Karpas-422 (cell line): Measurements from ENCODE around the gene CCDC134. TPM values are rescaled to one million over a fixed set of nuclear protein-coding genes. Genes with fewer than 3 reads are reported as not detected.

ENCODE experiments used
- DNase-seq: peaks from one replicate; pipeline ENCODE4 v3.0.0-alpha.2; 2015
- H2AFZ ChIP-seq: fragments of 200-600 bp; sonication (generic); 2 replicates; pipeline ENCODE4 v1.6.1; 2014; ENCODE audit warnings: antibody characterized with exemption, low read length, mixed read lengths
- H3K27ac ChIP-seq: fragments of 200-600 bp; sonication (generic); 2 replicates; pipeline ENCODE4 v1.5.1; 2014; ENCODE audit warnings: mild to moderate bottlenecking, low read length, moderate library complexity
- H3K27me3 ChIP-seq: fragments of 200-600 bp; sonication (generic); 2 replicates; pipeline ENCODE4 v1.6.1; 2014; ENCODE audit warnings: low read length, mixed read lengths
- H3K36me3 ChIP-seq: fragments of 200-600 bp; sonication (generic); 2 replicates; pipeline ENCODE4 v1.6.1; 2014; ENCODE audit warnings: low read length, mixed read lengths; ENCODE audit not compliant: insufficient read depth
- H3K4me1 ChIP-seq: fragments of 200-600 bp; sonication (generic); 2 replicates; pipeline ENCODE4 v1.6.1; 2014; ENCODE audit warnings: mild to moderate bottlenecking, low read length, mixed read lengths
- H3K4me2 ChIP-seq: fragments of 200-600 bp; sonication (generic); 2 replicates; pipeline ENCODE4 v1.6.1; 2014; ENCODE audit warnings: low read length, low read depth, mild to moderate bottlenecking; ENCODE audit not compliant: poor library complexity, severe bottlenecking
- H3K4me3 ChIP-seq: fragments of 200-600 bp; sonication (generic); 2 replicates; pipeline ENCODE4 v1.5.1; 2014; ENCODE audit warnings: mild to moderate bottlenecking, antibody characterized with exemption, low read length, mixed read lengths
- H3K79me2 ChIP-seq: fragments of 200-600 bp; sonication (generic); 2 replicates; pipeline ENCODE4 v1.6.1; 2014; ENCODE audit warnings: mild to moderate bottlenecking, low read length, mixed read lengths
- H3K9ac ChIP-seq: fragments of 200-600 bp; sonication (generic); 2 replicates; pipeline ENCODE4 v1.6.0; 2014; ENCODE audit warnings: low read length
- H3K9me2 ChIP-seq: fragments of 200-600 bp; sonication (generic), shearing (Covaris generic); replicated peaks from 2 replicates; pipeline ENCODE4 v1.6.0; 2014; ENCODE audit warnings: mild to moderate bottlenecking, low read length, moderate library complexity; ENCODE audit not compliant: insufficient read depth
- H3K9me3 ChIP-seq: fragments of 300-700, 200-600 bp; sonication (generic); 2 replicates; pipeline ENCODE4 v1.6.1; 2014; ENCODE audit warnings: low read length, mixed read lengths
- H4K20me1 ChIP-seq: fragments of 200-600 bp; sonication (generic); 2 replicates; pipeline ENCODE4 v1.6.1; 2014; ENCODE audit warnings: mild to moderate bottlenecking, antibody characterized with exemption, low read length, low read depth; ENCODE audit not compliant: insufficient read depth
- total RNA-seq: library from RNA; depleted of rRNA; stranded (reverse); fragments of >200 nt; shearing (Covaris generic); gene quantifications from 2 replicates; pipeline ENCODE4 v1.2.3, GENCODE V29; 2014; ENCODE audit warnings: low replicate concordance; rRNA removed

CCDC134 gene
- 4.4 and 12.5 TPM in 2 replicates for total RNA-seq

- Histone ChIP-seq H3K4me1 (peaks cover 30% of the 10 kb centered on the region), H4K20me1 (no peaks in the 10 kb centered on the region), H3K9me3 (no peaks in the 10 kb centered on the region), H3K27me3 (no peaks in the 10 kb centered on the region), H3K79me2 (peaks cover 44% of the 10 kb centered on the region), H3K4me3 (peak within 1 kb of the TSS; percentile 97), H3K9ac (peak within 1 kb of the TSS; percentile 81), H2AFZ (peak within 1 kb of the TSS; percentile 73), H3K27ac (peak within 1 kb of the TSS; percentile 69), H3K36me3 (0 out of 2 replicates have a peak, but pooled peaks cover 4% of the 10 kb centered on the region), H3K9me2 (no peaks in the 10 kb centered on the region), H3K4me2 (peak within 1 kb of the TSS; percentile 82)
- DNase-seq, result peak; percentile 96
These were observed at the start of gene CCDC134 for GRCh38 chr22:41800348-41801146. TSS of gene CCDC134 (plus strand) at chr22:41800679. CDS start at chr22:41808891, 8,212 bp downstream.

- no peak overlapping the region for H3K27ac ChIP-seq
- no peak overlapping the region for H3K9ac ChIP-seq
- H3K27me3 ChIP-seq, result no peaks in the 10 kb centered on the region
- no peaks in the 10 kb centered on the region for H4K20me1 ChIP-seq
- no peaks in the 10 kb centered on the region for H3K9me3 ChIP-seq
- H3K9me2 ChIP-seq, result no peaks in the 10 kb centered on the region
- DNase-seq, result no peak
- H3K79me2 ChIP-seq, result no peaks in the 10 kb centered on the region
- no peak overlapping the region for H2AFZ ChIP-seq
- peaks cover 8% of the 10 kb centered on the region for H3K4me1 ChIP-seq
- no peaks in the 10 kb centered on the region for H3K36me3 ChIP-seq
- no peak overlapping the region for H3K4me3 ChIP-seq
- H3K4me2 ChIP-seq, result no peak overlapping the region
These were observed 48.2 kb upstream of the CCDC134 start for GRCh38 chr22:41752011-41752970.

GRCh38 chr22:41753984-41754383, 46.5 kb upstream of the CCDC134 start:
- no peaks in the 10 kb centered on the region for H3K4me1 ChIP-seq
- no peaks in the 10 kb centered on the region for H3K27me3 ChIP-seq
- no peaks in the 10 kb centered on the region for H3K79me2 ChIP-seq
- H3K36me3 ChIP-seq, result no peaks in the 10 kb centered on the region
- no peak for DNase-seq
- no peak overlapping the region for H3K4me3 ChIP-seq
- H3K9ac ChIP-seq, result no peak overlapping the region
- no peak overlapping the region for H3K4me2 ChIP-seq
- H3K27ac ChIP-seq, result no peak overlapping the region
- no peaks in the 10 kb centered on the region for H3K9me3 ChIP-seq
- no peaks in the 10 kb centered on the region for H3K9me2 ChIP-seq
- H4K20me1 ChIP-seq, result no peaks in the 10 kb centered on the region
- H2AFZ ChIP-seq, result no peak overlapping the region

- H4K20me1 ChIP-seq, result no peaks in the 10 kb centered on the region
- H3K9ac ChIP-seq, result no peak overlapping the region
- no peak overlapping the region for H3K4me3 ChIP-seq
These were observed 43.0 kb upstream of the CCDC134 start for GRCh38 chr22:41757502-41757901.

GRCh38 chr22:41758231-41758630, 42.2 kb upstream of the CCDC134 start:
- H3K9me2 ChIP-seq, result no peaks in the 10 kb centered on the region
- no peaks in the 10 kb centered on the region for H3K9me3 ChIP-seq
- H3K79me2 ChIP-seq, result no peaks in the 10 kb centered on the region
- H2AFZ ChIP-seq, result no peak overlapping the region
- no peaks in the 10 kb centered on the region for H3K36me3 ChIP-seq
- DNase-seq, result no peak
- H3K4me2 ChIP-seq, result no peak overlapping the region
- no peaks in the 10 kb centered on the region for H3K27me3 ChIP-seq
- H3K9ac ChIP-seq, result no peak overlapping the region
- no peak overlapping the region for H3K4me3 ChIP-seq
- H4K20me1 ChIP-seq, result no peaks in the 10 kb centered on the region
- H3K27ac ChIP-seq, result no peak overlapping the region
- no peaks in the 10 kb centered on the region for H3K4me1 ChIP-seq

More at GRCh38 chr22:41757502-41757901, 43.0 kb upstream of the CCDC134 start:
- no peaks in the 10 kb centered on the region for H3K4me1 ChIP-seq
- no peak overlapping the region for H2AFZ ChIP-seq
- H3K79me2 ChIP-seq, result no peaks in the 10 kb centered on the region
- no peak overlapping the region for H3K4me2 ChIP-seq
- no peaks in the 10 kb centered on the region for H3K9me2 ChIP-seq
- DNase-seq, result no peak
- H3K27ac ChIP-seq, result no peak overlapping the region
- H3K27me3 ChIP-seq, result no peaks in the 10 kb centered on the region
- no peaks in the 10 kb centered on the region for H3K36me3 ChIP-seq
- no peaks in the 10 kb centered on the region for H3K9me3 ChIP-seq

GRCh38 chr22:41762980-41763779, 37.3 kb upstream of the CCDC134 start:
- Histone ChIP-seq H3K27ac (no peak overlapping the region), H3K9ac (no peak overlapping the region), H3K9me2 (no peaks in the 10 kb centered on the region), H3K4me3 (no peak overlapping the region), H3K27me3 (no peaks in the 10 kb centered on the region), H2AFZ (no peak overlapping the region), H3K4me2 (no peak overlapping the region), H4K20me1 (no peaks in the 10 kb centered on the region), H3K4me1 (no peaks in the 10 kb centered on the region), H3K36me3 (no peaks in the 10 kb centered on the region), H3K79me2 (no peaks in the 10 kb centered on the region), H3K9me3 (no peaks in the 10 kb centered on the region)
- DNase-seq, result peak; percentile 87

GRCh38 chr22:41766476-41766875, 34.0 kb upstream of the CCDC134 start:
- H3K9me3 ChIP-seq, result no peaks in the 10 kb centered on the region
- H3K9ac ChIP-seq, result no peak overlapping the region
- H3K4me3 ChIP-seq, result no peak overlapping the region
- H3K4me1 ChIP-seq, result no peaks in the 10 kb centered on the region
- H4K20me1 ChIP-seq, result no peaks in the 10 kb centered on the region
- H2AFZ ChIP-seq, result no peak overlapping the region
- H3K4me2 ChIP-seq, result no peak overlapping the region
- H3K79me2 ChIP-seq, result no peaks in the 10 kb centered on the region
- no peak for DNase-seq
- H3K9me2 ChIP-seq, result no peaks in the 10 kb centered on the region
- no peak overlapping the region for H3K27ac ChIP-seq
- H3K36me3 ChIP-seq, result no peaks in the 10 kb centered on the region
- H3K27me3 ChIP-seq, result 0 out of 2 replicates have a peak, but pooled peaks cover 3% of the 10 kb centered on the region
